H9 (cell line): ENCODE data around the gene RAB3IP. TPM values are rescaled to one million over a fixed set of nuclear protein-coding genes. Genes with fewer than 3 reads are reported as not detected.

Source experiments
- DNase-seq: peaks from one replicate; pipeline ENCODE4 v3.0.0-alpha.2; 2017
- H2AFZ ChIP-seq: one replicate; pipeline ENCODE4 v1.6.1; 2013; ENCODE audit warnings: mild to moderate bottlenecking, low read length, control low read depth, moderate library complexity
- H2AK5ac ChIP-seq: 2 replicates; pipeline ENCODE4 v1.6.1; 2013; ENCODE audit warnings: low read length, control low read depth, mixed read lengths; ENCODE audit not compliant: insufficient read length
- H2BK120ac ChIP-seq: one replicate; pipeline ENCODE4 v1.6.1; 2013; ENCODE audit warnings: low read depth, mild to moderate bottlenecking, low read length, control low read depth, inconsistent platforms; ENCODE audit not compliant: poor library complexity, severe bottlenecking
- H2BK12ac ChIP-seq: 2 replicates; pipeline ENCODE4 v1.6.1; 2013; ENCODE audit warnings: low read length, control low read depth, mixed read lengths, low read depth; ENCODE audit not compliant: insufficient read length
- H2BK15ac ChIP-seq: 2 replicates; pipeline ENCODE4 v1.6.1; 2013; ENCODE audit warnings: low read depth, low read length, control low read depth
- H2BK20ac ChIP-seq: one replicate; pipeline ENCODE4 v1.6.1; 2013; ENCODE audit warnings: low read depth, mild to moderate bottlenecking, low read length, control low read depth, inconsistent platforms; ENCODE audit not compliant: poor library complexity, severe bottlenecking
- H2BK5ac ChIP-seq: 2 replicates; pipeline ENCODE4 v1.6.1; 2013; ENCODE audit warnings: low read length, control low read depth, mixed read lengths; ENCODE audit not compliant: insufficient read length
- H3K14ac ChIP-seq: 2 replicates; pipeline ENCODE4 v1.6.1; 2013; ENCODE audit warnings: low read length, control low read depth; ENCODE audit not compliant: insufficient read depth
- H3K18ac ChIP-seq: 2 replicates; pipeline ENCODE4 v1.6.1; 2013; ENCODE audit warnings: low read depth, mild to moderate bottlenecking, mixed read lengths, low read length, control low read depth; ENCODE audit not compliant: insufficient read length
- H3K23ac ChIP-seq: 2 replicates; pipeline ENCODE4 v1.6.1; 2013; ENCODE audit warnings: low read length, control low read depth, mixed read lengths, low read depth; ENCODE audit not compliant: insufficient read length
- H3K23me2 ChIP-seq: 2 replicates; pipeline ENCODE4 v1.6.1; 2013; ENCODE audit warnings: low read depth, mild to moderate bottlenecking, mixed read lengths, low read length, control low read depth; ENCODE audit not compliant: insufficient read length, poor library complexity, severe bottlenecking
- H3K27ac ChIP-seq: 2 replicates; pipeline ENCODE4 v1.5.1; 2013; ENCODE audit warnings: low read length, control low read depth, mixed read lengths, low read depth; ENCODE audit not compliant: insufficient read length
- H3K27me3 ChIP-seq: 2 replicates; pipeline ENCODE4 v1.6.1; 2013; ENCODE audit warnings: low read length, control low read depth, inconsistent platforms; ENCODE audit not compliant: insufficient read depth
- H3K4ac ChIP-seq: 2 replicates; pipeline ENCODE4 v1.6.1; 2013; ENCODE audit warnings: low read depth, mild to moderate bottlenecking, control low read depth, inconsistent platforms, low read length, moderate library complexity
- H3K4me1 ChIP-seq: 2 replicates; pipeline ENCODE4 v1.6.1; 2013; ENCODE audit warnings: low read length, control low read depth, inconsistent platforms; ENCODE audit not compliant: insufficient read depth
- H3K4me2 ChIP-seq: 2 replicates; pipeline ENCODE4 v1.6.1; 2013; ENCODE audit warnings: low read length, control low read depth, mixed read lengths; ENCODE audit not compliant: insufficient read length, insufficient read depth
- H3K56ac ChIP-seq: 2 replicates; pipeline ENCODE4 v1.6.1; 2013; ENCODE audit warnings: low read depth, mild to moderate bottlenecking, mixed read lengths, low read length, control low read depth; ENCODE audit not compliant: insufficient read length
- H3K79me1 ChIP-seq: 2 replicates; pipeline ENCODE4 v1.6.1; 2013; ENCODE audit warnings: low read depth, mild to moderate bottlenecking, moderate library complexity, low read length, control low read depth, inconsistent platforms; ENCODE audit not compliant: insufficient read depth, poor library complexity, severe bottlenecking
- H3K79me2 ChIP-seq: 2 replicates; pipeline ENCODE4 v1.6.1; 2013; ENCODE audit warnings: low read length, control low read depth, inconsistent platforms; ENCODE audit not compliant: insufficient read depth
- H3K9ac ChIP-seq: 2 replicates; pipeline ENCODE4 v1.6.1; 2013; ENCODE audit warnings: low read length, control low read depth, mixed read lengths; ENCODE audit not compliant: insufficient read length; ENCODE audit errors: extremely low read depth
- H3K9me3 ChIP-seq: one replicate; pipeline ENCODE4 v1.6.1; 2013; ENCODE audit warnings: low read depth, low read length, inconsistent platforms; ENCODE audit not compliant: control insufficient read depth
- H3T11ph ChIP-seq: one replicate; pipeline ENCODE4 v1.6.1; 2013; ENCODE audit warnings: mild to moderate bottlenecking, low read length, control low read depth, inconsistent platforms
- H4K20me1 ChIP-seq: one replicate; pipeline ENCODE4 v1.6.1; 2013; ENCODE audit not compliant: control insufficient read depth, insufficient read length, insufficient read depth
- H4K5ac ChIP-seq: 2 replicates; pipeline ENCODE4 v1.6.1; 2013; ENCODE audit warnings: low read depth, mild to moderate bottlenecking, mixed read lengths, low read length, control low read depth; ENCODE audit not compliant: insufficient read length
- H4K8ac ChIP-seq: replicated peaks from 2 replicates; pipeline ENCODE4 v1.6.1; 2013; ENCODE audit warnings: low read length, control low read depth, mixed read lengths, low read depth; ENCODE audit not compliant: insufficient read length
- H4K91ac ChIP-seq: 2 replicates; pipeline ENCODE4 v1.6.1; 2013; ENCODE audit warnings: low read depth, mild to moderate bottlenecking, moderate library complexity, mixed read lengths, low read length, control low read depth; ENCODE audit not compliant: insufficient read length
- H3K27ac Mint-ChIP-seq, 3 experiments: 2 replicates in 2 of 3; 3 replicates in 1 of 3; pipeline ENCODE4 v1.8.0; 2020 to 2021; ENCODE audit warnings: mixed read lengths in 3 of 3, mild to moderate bottlenecking in 1 of 3, moderate library complexity in 1 of 3
- H3K27me3 Mint-ChIP-seq: 2 replicates; pipeline ENCODE4 v1.8.0; 2021; ENCODE audit warnings: low read depth, mild to moderate bottlenecking, moderate library complexity, mixed read lengths
- H3K36me3 Mint-ChIP-seq, 3 experiments: 2 replicates in 2 of 3; 3 replicates in 1 of 3; pipeline ENCODE4 v1.8.0; 2020 to 2021; ENCODE audit warnings: low read depth in 3 of 3, mixed read lengths in 3 of 3; ENCODE audit not compliant: insufficient read depth in 1 of 3
- H3K4me1 Mint-ChIP-seq, 2 experiments: 2 replicates each; pipeline ENCODE4 v1.8.0; 2020; ENCODE audit warnings: mixed read lengths in 2 of 2
- H3K4me3 Mint-ChIP-seq, 2 experiments: 2 replicates in 1 of 2; 3 replicates in 1 of 2; pipeline ENCODE4 v1.8.0; 2020 to 2021; ENCODE audit warnings: mild to moderate bottlenecking in 2 of 2, mixed read lengths in 2 of 2, moderate library complexity in 1 of 2
- H3K9me3 Mint-ChIP-seq, 2 experiments: 2 replicates in 1 of 2; 3 replicates in 1 of 2; pipeline ENCODE4 v1.8.0; 2020; ENCODE audit warnings: mild to moderate bottlenecking in 2 of 2, mixed read lengths in 2 of 2, moderate library complexity in 1 of 2
- WGBS: extraction: QIAGEN DNeasy Blood & Tissue Kit; methylation state at CpG from one replicate; pipeline ENCODE4 v1.1.7; 2013; ENCODE audit warnings: missing lambda C conversion rate, low lambda C conversion rate, mixed read lengths; ENCODE audit not compliant: insufficient read length; ENCODE audit errors: extremely low coverage; 5-methylcytosine and 5-hydroxymethylcytosine counted together
- total RNA-seq: library from RNA; stranded (reverse); gene quantifications from 2 replicates; pipeline ENCODE4 v1.2.1, GENCODE V29; 2021
- TF ChIP-seq, protein P1 (sequence below): fragments of 200-600 bp; sonication (generic); conservative IDR thresholded peaks from 3 replicates; pipeline ENCODE4 v1.8.0; 2021; ENCODE audit warnings: antibody characterized with exemption, mild to moderate bottlenecking

Gene RAB3IP
- total RNA-seq, 1 experiment from 2014 or later = 45.5 TPM

DNA sequence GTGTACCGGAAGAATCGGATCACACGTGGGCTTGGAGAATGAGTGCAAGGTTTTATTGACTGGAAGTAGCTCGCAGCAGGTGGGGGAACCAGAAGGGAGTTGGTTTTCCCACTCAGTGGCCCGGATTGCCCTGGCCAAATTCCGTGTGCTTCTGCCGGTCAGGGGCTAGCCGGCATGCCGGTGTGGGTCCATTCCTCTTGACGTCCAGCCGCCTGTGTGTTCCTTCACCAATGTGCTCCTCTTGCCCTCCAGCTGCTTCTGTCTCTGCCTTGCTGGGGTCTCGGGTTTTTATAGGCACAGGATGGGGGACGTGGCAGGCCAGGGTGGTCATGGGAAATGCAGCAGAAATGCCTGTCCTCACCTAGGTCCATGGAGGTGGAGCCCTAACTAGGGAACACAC, 97.4 kb downstream of the RAB3IP start:
- Histone ChIP-seq H2BK20ac (no peak overlapping the region), H3K27ac (no peak overlapping the region), H2BK15ac (no peak overlapping the region), H3K23me2 (no peaks in the 10 kb centered on the region), H3K9ac (no peak overlapping the region), H3T11ph (no peak overlapping the region), H3K79me2 (no peaks in the 10 kb centered on the region), H3K9me3 (no peaks in the 10 kb centered on the region), H3K4me2 (no peak overlapping the region), H3K27me3 (no peaks in the 10 kb centered on the region), H4K91ac (no peak overlapping the region), H4K20me1 (no peaks in the 10 kb centered on the region), H3K4me1 (no peaks in the 10 kb centered on the region), H4K8ac (no peak overlapping the region), H3K56ac (no peak overlapping the region), H2BK120ac (no peak overlapping the region), H3K18ac (no peak overlapping the region), H2AFZ (no peak overlapping the region), H2BK12ac (no peak overlapping the region), H3K23ac (no peak overlapping the region), H2AK5ac (no peak overlapping the region), H3K79me1 (no peaks in the 10 kb centered on the region), H4K5ac (no peak overlapping the region), H3K14ac (no peak overlapping the region), H2BK5ac (no peak overlapping the region), H3K4ac (no peak overlapping the region)
- H3K4me1 Mint-ChIP-seq = peaks cover 3% of the 10 kb centered on the region in 2 experiments; a peak in 3 of 4 replicates
- no CpG with 5 or more reads among the region's 13 CpGs for WGBS
- H3K27me3 Mint-ChIP-seq = no peaks in the 10 kb centered on the region; the same call in 1 of the 2 replicates
- no peaks in the 10 kb centered on the region for H3K36me3 Mint-ChIP-seq
- H3K27ac Mint-ChIP-seq = no peak overlapping the region
- TF ChIP-seq, protein P1, sequence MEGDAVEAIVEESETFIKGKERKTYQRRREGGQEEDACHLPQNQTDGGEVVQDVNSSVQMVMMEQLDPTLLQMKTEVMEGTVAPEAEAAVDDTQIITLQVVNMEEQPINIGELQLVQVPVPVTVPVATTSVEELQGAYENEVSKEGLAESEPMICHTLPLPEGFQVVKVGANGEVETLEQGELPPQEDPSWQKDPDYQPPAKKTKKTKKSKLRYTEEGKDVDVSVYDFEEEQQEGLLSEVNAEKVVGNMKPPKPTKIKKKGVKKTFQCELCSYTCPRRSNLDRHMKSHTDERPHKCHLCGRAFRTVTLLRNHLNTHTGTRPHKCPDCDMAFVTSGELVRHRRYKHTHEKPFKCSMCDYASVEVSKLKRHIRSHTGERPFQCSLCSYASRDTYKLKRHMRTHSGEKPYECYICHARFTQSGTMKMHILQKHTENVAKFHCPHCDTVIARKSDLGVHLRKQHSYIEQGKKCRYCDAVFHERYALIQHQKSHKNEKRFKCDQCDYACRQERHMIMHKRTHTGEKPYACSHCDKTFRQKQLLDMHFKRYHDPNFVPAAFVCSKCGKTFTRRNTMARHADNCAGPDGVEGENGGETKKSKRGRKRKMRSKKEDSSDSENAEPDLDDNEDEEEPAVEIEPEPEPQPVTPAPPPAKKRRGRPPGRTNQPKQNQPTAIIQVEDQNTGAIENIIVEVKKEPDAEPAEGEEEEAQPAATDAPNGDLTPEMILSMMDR = no peak
- no peaks in the 10 kb centered on the region; a peak in 1 of 5 replicates for H3K9me3 Mint-ChIP-seq
- H3K4me3 Mint-ChIP-seq = no peak overlapping the region
- DNase-seq = no peak
